ENCODE data around the gene PPOX.

Gene PPOX

DNA sequence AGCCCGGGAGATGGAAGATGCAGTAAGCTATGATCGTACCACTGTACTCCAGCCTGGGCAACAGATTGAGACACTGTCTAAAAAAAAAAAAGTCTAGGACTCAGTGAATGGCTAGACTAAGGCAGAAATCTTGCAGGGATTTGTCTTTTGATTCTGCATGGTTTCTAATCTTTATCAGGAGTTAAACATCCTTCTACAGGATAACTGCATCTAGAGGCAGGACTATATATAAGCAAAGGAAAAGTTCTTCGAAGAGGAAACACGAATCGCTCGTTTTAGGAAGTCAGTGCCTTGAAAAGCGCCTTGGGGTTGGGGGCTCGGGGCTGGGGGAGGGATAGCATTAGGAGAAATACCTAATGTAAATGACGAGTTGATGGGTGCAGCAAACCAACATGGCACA is 13.1 kb upstream of the PPOX start:
- DNase-seq (ENCODE audit: low read depth in 2 of 2), result no peak

DNA sequence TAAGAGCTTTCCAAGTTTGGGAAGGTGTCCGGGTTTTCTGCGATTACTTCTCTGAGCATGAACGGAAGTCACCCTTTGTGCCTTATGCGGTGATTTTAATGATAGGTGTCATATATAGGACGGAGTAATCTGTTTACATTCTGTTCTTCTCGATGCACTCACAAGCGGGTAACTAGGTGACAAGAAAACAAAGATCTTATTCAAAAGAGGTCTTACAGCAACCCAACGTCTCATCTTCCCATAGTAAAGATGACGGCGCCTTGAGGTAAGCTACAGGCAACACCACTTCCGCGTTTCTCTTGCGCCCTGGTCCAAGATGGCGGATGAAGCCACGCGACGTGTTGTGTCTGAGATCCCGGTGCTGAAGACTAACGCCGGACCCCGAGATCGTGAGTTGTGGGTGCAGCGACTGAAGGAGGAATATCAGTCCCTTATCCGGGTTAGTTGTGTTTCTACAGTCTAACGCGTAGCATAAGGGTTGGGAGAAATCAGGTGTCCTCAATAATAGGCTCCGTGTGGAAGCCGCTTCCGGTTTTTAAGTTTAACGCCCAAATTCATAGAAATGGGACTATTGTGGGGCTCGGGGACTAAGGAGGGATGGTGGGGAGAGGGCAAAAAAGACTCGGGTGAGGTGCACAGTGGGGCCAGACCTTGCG is 12.4 kb upstream of the PPOX start, which contains the start of gene UFC1:
UFC1 (plus strand) TSS at position 297 of the 656 bp plus-strand sequence; CDS start at position 317, 20 bp downstream.
- DNase-seq (ENCODE audit: low read depth in 2 of 2), result peak; percentile 66 to 77

DNA sequence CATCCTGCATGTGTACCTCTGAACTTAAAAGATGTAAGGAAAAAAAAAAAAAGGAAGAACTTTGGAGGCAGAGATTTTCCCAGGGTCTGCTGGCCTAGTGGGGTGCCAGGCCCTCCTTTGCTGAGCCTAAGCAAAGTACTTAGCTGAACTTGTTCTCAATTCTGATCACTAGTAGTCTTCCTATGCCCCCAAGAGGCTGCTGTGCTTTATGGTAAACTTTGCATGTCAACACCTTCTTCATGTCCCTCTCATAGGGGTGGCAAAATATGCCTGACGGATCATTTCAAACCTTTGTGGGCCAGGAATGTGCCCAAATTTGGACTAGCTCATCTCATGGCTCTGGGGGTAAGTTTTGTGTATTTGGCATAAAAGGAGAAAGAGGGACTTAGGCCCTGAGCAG is 8.4 kb upstream of the PPOX start:
- no peak for DNase-seq (ENCODE audit: low read depth in 2 of 2)

DNA sequence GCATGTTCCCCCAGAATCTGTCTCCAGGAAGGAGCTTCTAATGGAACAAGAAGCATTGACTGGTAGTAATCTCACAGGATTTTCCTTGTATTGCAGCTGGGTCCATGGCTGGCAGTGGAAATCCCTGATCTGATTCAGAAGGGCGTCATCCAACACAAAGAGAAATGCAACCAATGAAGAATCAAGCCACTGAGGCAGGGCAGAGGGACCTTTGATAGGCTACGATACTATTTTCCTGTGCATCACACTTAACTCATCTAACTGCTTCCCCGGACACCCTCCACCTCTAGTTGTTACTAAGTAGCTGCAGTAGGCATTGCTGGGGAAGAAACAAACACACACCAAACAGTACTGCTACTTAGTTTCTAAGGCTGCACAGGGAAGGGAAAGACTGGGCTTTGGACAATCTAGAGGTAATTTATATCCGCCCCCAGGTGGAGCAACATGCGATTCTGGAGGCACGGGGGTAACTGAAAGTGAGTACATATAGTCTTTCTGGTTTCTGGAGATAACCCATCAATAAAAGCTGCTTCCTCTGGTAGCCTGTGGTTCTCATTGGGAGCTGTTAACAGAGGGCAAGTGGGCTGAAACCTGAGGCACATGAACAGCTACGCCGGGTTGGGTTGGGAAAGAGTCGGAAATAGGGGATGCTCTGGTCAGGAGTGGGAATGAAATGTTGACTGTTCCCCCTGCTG is 7.8 kb upstream of the PPOX start:
- DNase-seq (ENCODE audit: low read depth in 2 of 2), result no peak

DNA sequence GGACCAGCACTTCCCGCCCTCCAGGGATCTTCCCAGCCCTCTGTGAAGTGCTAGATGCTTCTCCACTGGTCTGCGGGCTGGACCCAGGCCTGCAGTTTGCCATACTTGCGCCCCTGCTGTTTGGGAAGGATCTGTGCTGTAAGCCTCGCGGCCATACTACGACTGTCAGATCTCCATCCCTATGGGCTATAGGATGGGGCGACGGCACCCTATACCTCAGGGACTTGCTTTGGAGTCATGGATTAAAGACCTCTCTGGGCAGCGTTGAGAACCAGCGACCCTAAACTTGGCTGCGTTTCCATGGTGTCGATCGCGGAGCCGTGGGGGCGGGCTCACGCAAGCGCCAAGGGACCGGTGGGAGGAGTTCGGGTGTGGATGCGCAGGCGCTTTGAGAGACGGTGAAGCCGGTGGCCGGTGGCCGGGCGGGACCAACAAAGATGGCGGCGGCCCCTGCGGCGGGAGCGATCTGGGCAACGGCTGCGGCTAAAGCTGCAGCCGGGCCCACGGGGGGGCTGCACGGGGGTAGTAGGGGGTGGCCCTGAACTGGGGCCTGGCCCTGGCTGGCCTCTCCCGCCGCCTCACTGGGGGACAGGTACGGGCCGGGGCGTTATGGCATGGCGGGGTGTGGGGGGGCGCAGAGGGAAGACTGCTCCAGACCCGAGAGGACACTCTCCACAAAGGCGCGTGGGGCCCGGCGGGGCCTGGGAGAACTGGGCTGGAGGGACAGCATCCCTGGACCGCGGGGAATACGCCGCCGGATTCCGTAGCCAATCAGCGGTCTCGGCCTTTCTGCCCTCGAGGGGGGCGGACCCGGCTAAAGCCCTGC is 6.9 kb upstream of the PPOX start, which contains the start of gene USP21:
USP21 (plus strand) TSS at position 414 of the 826 bp plus-strand sequence. CDS start 1,141 bp downstream, outside the sequence.
- peak; percentile 82 to 89 for DNase-seq (ENCODE audit: low read depth in 2 of 2)

DNA sequence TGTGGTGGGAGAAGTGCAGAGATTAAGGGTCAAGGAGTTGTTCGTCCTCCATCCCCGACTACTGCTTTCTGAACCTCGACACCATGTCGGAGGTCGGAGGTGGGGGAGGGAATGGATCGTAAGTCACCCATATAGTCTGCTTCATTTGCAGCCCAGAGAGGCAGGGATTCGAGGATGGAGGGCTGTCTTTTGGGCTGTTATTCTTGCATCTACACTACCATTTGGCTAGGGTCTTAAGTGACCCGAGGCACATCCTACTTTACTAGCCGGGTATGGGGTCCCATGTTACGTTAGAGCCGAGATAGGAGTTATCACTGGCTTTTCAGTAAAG is 6.3 kb upstream of the PPOX start:
- DNase-seq (ENCODE audit: low read depth in 2 of 2), result no peak

DNA sequence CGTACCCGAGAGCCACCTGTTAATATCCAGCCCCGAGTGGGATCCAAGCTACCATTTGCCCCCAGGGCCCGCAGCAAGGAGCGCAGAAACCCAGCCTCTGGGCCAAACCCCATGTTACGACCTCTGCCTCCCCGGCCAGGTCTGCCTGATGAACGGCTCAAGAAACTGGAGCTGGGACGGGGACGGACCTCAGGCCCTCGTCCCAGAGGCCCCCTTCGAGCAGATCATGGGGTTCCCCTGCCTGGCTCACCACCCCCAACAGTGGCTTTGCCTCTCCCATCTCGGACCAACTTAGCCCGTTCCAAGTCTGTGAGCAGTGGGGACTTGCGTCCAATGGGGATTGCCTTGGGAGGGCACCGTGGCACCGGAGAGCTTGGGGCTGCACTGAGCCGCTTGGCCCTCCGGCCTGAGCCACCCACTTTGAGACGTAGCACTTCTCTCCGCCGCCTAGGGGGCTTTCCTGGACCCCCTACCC is 5.5 kb upstream of the PPOX start:
- DNase-seq (ENCODE audit: low read depth in 2 of 2), result no peak

DNA sequence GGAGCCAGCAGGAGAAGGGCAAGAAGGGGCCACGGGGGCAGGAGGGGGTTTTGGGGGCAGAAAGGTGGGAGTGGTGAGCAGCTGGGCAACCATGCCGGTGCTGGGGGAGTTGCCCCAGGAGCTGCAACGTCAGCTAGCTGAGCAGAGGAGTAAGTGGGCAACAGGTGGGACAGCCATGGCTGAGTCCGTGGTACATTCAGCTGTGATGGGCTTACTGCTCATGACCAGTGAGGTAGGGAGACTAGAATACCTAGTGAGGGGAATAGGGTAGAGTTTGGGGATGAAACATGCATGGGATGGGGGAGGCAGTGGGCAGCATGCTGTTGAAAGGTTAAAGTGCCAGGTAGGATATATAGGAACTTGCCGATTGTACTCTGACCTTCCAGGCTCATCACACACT is 4.6 kb upstream of the PPOX start:
- no peak for DNase-seq (ENCODE audit: low read depth in 2 of 2)

DNA sequence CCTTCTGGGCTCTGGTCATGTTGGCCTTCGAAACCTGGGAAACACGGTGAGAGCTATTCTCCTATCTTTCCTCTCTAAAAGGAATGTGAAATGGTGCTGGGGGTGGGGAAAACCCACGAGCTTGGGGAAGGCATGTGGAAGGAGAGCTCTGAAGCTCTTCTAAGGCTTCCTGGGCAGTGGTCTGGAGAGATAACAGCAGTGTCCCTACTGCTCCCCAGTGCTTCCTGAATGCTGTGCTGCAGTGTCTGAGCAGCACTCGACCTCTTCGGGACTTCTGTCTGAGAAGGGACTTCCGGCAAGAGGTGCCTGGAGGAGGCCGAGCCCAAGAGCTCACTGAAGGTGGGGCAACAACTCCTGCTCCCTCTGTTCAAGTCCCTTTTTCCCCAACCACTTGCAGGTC is 4.2 kb upstream of the PPOX start:
- no peak for DNase-seq (ENCODE audit: low read depth in 2 of 2)

DNA sequence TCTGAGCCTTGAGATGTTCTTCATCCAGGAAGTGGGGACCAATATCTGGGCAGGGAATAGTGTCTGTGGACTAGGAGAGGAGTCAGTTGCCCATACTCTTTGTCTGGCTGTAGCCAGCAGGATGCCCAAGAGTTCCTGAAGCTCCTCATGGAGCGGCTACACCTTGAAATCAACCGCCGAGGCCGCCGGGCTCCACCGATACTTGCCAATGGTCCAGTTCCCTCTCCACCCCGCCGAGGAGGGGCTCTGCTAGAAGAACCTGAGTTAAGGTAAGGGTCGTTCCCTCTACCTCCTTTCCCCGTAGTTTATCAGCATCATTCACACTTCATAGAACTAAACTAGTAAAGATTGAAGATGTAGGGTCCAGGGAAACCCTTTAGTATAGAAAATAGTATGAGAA is 3.4 kb upstream of the PPOX start:
- no peak for DNase-seq (ENCODE audit: low read depth in 2 of 2)

DNA sequence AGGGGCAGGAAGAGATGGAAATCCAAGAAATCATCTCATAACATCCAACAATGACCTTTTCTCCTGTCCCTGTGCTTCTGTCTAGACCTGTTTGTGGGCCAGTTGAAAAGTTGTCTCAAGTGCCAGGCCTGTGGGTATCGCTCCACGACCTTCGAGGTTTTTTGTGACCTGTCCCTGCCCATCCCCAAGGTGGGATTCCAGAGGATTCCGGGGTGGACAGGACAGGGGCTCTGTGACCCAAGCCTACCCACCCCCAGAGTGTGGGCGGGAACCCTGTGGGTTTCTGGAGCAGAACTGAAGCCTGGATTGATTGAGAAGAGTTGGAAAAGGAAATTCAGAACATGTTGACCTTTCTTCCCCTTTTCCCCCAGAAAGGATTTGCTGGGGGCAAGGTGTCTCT is 2.4 kb upstream of the PPOX start:
- no peak for DNase-seq (ENCODE audit: low read depth in 2 of 2)

DNA sequence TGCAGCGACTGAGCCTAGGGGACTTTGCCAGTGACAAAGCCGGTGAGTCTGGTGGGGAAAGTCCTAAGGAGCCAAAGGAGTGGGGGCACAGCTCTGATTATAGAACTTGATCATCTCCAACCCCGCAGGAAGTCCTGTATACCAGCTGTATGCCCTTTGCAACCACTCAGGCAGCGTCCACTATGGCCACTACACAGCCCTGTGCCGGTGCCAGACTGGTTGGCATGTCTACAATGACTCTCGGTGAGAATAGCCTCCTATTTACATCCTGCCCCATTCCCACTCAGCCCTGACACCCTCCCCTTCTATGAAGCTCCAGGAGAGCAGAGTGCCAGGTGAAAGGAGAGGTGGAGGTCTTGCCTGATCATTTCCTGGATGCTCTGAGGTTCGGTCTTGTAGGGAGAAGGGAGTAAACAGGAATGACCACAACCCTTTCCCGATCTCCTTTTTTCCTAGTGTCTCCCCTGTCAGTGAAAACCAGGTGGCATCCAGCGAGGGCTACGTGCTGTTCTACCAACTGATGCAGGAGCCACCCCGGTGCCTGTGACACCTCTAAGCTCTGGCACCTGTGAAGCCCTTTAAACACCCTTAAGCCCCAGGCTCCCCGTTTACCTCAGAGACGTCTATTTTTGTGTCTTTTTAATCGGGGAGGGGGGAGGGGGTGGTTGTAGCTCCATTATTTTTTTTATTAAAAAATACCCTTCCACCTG is 1.2 kb upstream of the PPOX start:
- DNase-seq (ENCODE audit: low read depth in 2 of 2), result no peak

DNA sequence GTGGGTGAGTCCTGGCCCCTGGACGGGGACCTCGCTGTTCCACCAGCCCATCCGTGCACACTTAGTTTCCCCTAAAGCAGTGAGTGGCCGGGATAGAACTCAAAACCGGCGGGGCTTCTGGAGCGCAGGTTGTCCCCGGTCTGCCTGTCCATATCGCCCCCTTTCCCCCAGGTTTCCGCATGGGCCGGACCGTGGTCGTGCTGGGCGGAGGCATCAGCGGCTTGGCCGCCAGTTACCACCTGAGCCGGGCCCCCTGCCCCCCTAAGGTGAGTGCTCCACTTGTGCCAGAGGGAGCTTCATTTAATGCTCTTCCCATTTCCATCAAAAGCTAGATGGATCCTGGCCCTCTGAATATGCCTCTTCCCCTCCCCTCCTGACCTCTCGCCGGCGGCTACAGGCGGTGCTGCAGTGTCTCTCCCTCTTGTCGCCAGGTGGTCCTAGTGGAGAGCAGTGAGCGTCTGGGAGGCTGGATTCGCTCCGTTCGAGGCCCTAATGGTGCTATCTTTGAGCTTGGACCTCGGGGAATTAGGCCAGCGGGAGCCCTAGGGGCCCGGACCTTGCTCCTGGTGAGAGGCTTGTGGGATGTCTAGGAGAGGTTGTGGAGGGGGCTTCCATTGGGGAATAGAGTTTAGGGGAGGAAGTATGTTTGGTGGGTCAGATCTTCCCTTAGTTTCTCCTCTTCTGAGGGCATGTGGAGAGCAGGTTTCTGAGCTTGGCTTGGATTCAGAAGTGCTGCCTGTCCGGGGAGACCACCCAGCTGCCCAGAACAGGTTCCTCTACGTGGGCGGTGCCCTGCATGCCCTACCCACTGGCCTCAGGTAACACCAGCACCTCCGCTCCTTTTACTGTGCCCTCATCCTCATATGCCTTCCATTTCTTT is 683 bp downstream of the PPOX start:
- no peak for DNase-seq (ENCODE audit: low read depth in 2 of 2)

DNA sequence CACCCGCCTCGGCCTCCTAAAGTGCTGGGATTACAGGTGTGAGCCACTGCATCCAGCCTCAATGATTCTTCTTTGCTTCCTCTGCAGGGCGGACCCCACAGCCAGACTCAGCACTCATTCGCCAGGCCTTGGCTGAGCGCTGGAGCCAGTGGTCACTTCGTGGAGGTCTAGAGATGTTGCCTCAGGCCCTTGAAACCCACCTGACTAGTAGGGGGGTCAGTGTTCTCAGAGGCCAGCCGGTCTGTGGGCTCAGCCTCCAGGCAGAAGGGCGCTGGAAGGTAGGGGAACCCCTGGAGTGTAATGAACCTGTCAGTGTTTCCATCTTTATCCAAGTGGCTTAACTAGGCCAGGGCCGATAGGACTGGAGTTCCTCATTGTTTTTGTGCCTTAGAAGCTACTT is 2.7 kb downstream of the PPOX start:
- DNase-seq (ENCODE audit: low read depth in 2 of 2), result no peak

DNA sequence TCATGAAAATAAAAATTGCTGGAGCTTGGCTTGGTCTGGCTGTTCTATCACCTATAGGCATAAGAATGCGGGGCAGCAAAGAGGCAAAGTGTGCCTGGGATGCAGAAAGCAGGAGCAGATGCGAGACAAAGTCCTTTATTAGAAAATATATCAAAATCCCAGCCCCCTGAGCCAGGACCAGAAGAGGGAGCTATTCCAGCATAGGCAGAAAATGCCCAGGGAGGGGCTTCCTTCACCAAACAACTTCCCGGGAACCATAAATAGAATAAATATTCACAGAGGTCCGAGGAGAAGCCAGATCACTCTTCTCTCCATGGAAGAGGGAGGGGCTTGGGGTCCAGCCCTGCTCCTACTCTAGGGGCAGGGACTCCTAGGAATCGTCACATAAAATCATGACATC is 5.0 kb downstream of the PPOX start:
- no peak for DNase-seq (ENCODE audit: low read depth in 2 of 2)

DNA sequence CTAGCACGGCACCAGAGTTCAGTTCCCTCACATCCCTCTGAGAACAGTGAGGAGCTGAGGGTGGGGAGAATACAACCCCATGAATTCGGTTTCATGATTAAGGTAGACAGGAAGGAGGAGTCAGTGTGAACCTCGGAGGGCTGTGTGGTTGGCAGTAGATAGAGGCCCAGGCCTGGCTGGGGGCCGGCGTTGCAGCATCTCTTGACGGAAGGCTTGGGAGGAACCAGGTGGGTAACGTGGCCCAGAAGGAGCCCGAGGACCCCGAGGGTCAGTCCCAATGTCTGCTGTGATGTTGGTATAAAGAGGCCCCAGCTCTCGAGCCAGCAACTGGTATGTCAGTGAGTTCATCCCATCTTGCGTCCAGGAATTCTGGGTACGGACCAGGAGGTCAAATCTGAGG is 5.5 kb downstream of the PPOX start:
- DNase-seq (ENCODE audit: low read depth in 2 of 2), result no peak

DNA sequence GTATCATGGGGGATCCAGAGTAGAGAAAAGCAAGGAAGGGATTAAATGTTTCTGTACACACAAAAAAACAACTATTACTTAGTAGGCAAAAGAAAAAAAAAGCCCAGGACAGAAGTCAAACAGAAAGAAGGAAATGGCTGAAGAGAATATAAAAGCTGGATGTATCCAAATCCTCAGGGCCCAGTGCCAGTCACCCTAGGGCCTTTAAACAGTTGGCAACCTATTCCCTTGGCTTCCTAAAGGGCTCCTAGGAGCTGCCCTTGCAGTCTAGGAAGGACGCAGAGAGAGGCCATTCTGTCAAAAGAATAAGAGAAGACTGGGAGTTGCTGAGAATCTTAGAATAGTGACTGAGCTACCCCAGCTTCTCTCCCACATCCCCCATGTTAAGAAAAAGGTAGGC is 6.1 kb downstream of the PPOX start:
- no peak for DNase-seq (ENCODE audit: low read depth in 2 of 2)

DNA sequence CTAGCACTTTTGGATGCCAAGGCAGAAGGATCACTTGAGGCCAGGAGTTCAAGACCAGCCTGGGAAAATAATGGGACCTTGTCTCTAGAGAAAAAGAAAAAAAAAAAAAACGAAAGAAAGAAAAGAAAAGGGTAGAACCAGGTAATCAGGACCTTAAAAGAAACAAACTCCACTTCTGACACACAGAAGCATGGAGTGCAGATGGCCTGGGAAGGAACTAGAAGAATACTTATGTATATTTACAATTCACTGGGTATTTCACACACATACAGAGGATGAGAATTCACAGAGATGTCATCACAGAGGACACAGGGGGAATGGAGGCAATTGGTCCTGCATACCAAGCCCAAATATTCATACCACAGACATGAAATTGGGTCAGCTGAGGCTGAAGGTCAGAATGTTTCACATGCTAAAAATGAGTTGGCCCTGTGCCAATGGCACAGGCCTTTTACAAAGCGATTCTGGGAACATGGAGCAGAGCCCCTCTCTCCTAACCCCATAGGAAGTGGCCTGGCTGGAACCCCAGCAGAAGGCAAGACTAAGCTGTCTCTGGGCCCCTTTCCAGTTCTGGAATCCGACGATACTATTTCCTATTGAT is 6.7 kb downstream of the PPOX start:
- DNase-seq (ENCODE audit: low read depth in 2 of 2), result no peak

DNA sequence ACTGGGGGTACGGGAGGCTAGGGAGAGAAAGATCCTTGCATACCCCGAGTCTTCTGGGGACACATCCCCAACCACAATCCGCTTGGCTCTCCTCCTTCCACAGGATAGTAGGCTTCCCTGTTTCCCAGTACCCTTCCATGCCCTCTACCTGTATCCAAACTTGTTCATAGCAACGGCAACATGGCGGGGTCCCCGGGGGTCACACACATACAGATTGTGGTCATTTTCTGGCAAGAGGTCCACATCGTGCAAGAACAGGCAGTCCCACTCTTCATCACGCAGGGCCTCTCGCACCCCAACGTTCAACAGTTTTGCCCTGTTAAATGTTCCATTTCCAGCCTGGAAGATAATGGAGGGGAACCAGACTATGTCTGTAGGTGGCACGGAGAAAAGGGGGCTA is 7.5 kb downstream of the PPOX start:
- DNase-seq (ENCODE audit: low read depth in 2 of 2), result no peak

DNA sequence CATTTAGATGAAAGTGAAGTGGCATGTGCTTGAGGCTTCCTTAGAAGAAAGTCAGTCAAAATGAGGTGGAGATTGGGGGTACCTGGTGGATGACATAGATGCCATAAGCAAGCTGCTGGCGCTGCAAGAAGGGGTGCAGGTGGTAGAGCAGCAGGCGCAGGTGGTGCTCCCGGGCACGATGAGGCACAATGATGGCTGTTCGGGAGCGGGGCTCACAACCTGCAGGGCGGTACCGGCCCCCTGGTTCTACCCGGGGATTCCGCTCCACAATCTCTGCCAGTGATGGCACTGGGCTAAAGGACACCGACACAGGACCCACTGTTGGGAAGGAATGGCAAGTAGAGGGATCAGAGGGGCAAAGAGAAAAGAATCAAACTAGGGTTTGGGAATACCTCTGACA is 8.7 kb downstream of the PPOX start:
- no peak for DNase-seq (ENCODE audit: low read depth in 2 of 2)
